Smooth muscle cell (in vitro differentiated cells): ENCODE measurements around the gene TACC2. TPM values are rescaled to one million over a fixed set of nuclear protein-coding genes. Genes with fewer than 3 reads are reported as not detected.
"Not testable (repeated sequence)": the region's sequence is repeated elsewhere in the genome, so short reads cannot be mapped to it uniquely, and the experiment has no call there.

Source experiments
- DNase-seq: peaks from one replicate; lab custom pipeline; 2025; ENCODE audit not compliant: unreplicated experiment; lab: John Stamatoyannopoulos, UW
- H2AFZ ChIP-seq: fragments of 200-600 bp; sonication (generic); 2 replicates; pipeline ENCODE4 v1.6.0; 2016; ENCODE audit warnings: antibody characterized with exemption, low read depth, mild to moderate bottlenecking
- H3F3A ChIP-seq: fragments of 200-600 bp; sonication (generic); 2 replicates; pipeline ENCODE4 v1.6.0; 2017; ENCODE audit warnings: antibody characterized with exemption, low read depth
- H3K27ac ChIP-seq: fragments of 200-600 bp; sonication (generic); 2 replicates; pipeline ENCODE4 v1.5.1; 2016; ENCODE audit warnings: low read depth, mild to moderate bottlenecking
- H3K27me3 ChIP-seq: fragments of 200-600 bp; sonication (generic); 2 replicates; pipeline ENCODE4 v1.6.1; 2016; ENCODE audit warnings: low read depth, mild to moderate bottlenecking
- H3K36me3 ChIP-seq: fragments of 200-600 bp; sonication (generic); 2 replicates; pipeline ENCODE4 v1.5.1; 2016; ENCODE audit warnings: low read depth
- H3K4me1 ChIP-seq: fragments of 200-600 bp; sonication (generic); 2 replicates; pipeline ENCODE4 v1.5.1; 2016; ENCODE audit warnings: low read depth
- H3K4me2 ChIP-seq: fragments of 200-600 bp; sonication (generic); 2 replicates; pipeline ENCODE4 v1.6.0; 2016; ENCODE audit warnings: mild to moderate bottlenecking
- H3K4me3 ChIP-seq: fragments of 200-600 bp; sonication (generic); 2 replicates; pipeline ENCODE4 v1.5.1; 2016; ENCODE audit warnings: mild to moderate bottlenecking
- H3K79me2 ChIP-seq: fragments of 200-600 bp; sonication (generic); 2 replicates; pipeline ENCODE4 v1.6.0; 2016; ENCODE audit warnings: low read depth, mild to moderate bottlenecking
- H3K9ac ChIP-seq: fragments of 200-600 bp; sonication (generic); 2 replicates; pipeline ENCODE4 v1.6.0; 2016; ENCODE audit warnings: low read depth
- H3K9me3 ChIP-seq: fragments of 200-600 bp; sonication (generic); replicated peaks from 2 replicates; pipeline ENCODE4 v1.5.1; 2016; ENCODE audit warnings: low read depth
- H4K20me1 ChIP-seq: fragments of 200-600 bp; sonication (generic); 2 replicates; pipeline ENCODE4 v1.6.0; 2016; ENCODE audit warnings: low read depth
- WGBS: methylation state at CpG from one replicate; pipeline ENCODE4 v1.1.7; 2016; ENCODE audit warnings: low lambda C conversion rate; 5-methylcytosine and 5-hydroxymethylcytosine counted together
- polyA plus RNA-seq: library from polyadenylated mRNA; unstranded; fragments of >200 nt; fragmentation: Nextera tagmentation; extraction: Ambion mirVana; gene quantifications from 2 replicates; pipeline ENCODE4 v1.2.1, GENCODE V29; 2016
- total RNA-seq: library from RNA; depleted of rRNA; stranded (reverse); fragments of >200 nt; gene quantifications from 2 replicates; pipeline ENCODE4 v1.2.3, GENCODE V29; 2014
- TF ChIP-seq, protein P1 (sequence below): fragments of 200-600 bp; sonication (generic); IDR thresholded peaks from 2 replicates; pipeline ENCODE4 v1.5.1; 2017; ENCODE audit warnings: borderline replicate concordance, mild to moderate bottlenecking, antibody characterized with exemption; ENCODE audit not compliant: insufficient read depth, poor library complexity, severe bottlenecking

Gene TACC2
- total and polyA plus RNA-seq, 2 experiments from 2014 or later: 2.8 to 7.6 TPM

DNA sequence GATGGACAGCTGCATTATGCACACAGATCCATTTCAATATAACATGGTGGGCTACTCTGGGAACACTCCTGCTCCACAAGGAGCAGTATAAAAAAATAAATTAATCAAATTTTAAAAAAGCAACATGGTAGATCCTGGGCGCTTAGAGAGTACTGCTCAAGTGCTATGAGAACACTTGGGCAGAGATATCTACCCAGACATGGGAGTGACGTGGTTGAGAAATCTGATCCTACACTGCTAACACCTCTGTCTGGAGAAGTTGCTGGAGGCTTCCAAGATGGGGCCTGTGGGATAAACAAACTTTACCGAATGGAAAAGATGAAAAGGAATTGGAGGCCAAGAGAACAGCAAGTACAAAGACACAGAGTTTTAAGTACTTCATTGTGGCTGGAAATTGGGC, 23.0 kb upstream of the TACC2 start:
- TF ChIP-seq, protein P1, sequence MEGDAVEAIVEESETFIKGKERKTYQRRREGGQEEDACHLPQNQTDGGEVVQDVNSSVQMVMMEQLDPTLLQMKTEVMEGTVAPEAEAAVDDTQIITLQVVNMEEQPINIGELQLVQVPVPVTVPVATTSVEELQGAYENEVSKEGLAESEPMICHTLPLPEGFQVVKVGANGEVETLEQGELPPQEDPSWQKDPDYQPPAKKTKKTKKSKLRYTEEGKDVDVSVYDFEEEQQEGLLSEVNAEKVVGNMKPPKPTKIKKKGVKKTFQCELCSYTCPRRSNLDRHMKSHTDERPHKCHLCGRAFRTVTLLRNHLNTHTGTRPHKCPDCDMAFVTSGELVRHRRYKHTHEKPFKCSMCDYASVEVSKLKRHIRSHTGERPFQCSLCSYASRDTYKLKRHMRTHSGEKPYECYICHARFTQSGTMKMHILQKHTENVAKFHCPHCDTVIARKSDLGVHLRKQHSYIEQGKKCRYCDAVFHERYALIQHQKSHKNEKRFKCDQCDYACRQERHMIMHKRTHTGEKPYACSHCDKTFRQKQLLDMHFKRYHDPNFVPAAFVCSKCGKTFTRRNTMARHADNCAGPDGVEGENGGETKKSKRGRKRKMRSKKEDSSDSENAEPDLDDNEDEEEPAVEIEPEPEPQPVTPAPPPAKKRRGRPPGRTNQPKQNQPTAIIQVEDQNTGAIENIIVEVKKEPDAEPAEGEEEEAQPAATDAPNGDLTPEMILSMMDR: no peak
- Histone ChIP-seq H3K4me1 (no peaks in the 10 kb centered on the region), H3K36me3 (peaks cover 9% of the 10 kb centered on the region), H3K4me3 (no peak overlapping the region), H3K79me2 (no peaks in the 10 kb centered on the region), H3K27me3 (no peaks in the 10 kb centered on the region), H3K9me3 (no peaks in the 10 kb centered on the region), H3K9ac (no peak overlapping the region), H3F3A (no peaks in the 10 kb centered on the region), H4K20me1 (no peaks in the 10 kb centered on the region), H3K27ac (no peak overlapping the region), H2AFZ (no peak overlapping the region), H3K4me2 (no peak overlapping the region)
- no peak for DNase-seq
- WGBS: 95% methylated on average over 3 of the region's 3 CpGs

DNA sequence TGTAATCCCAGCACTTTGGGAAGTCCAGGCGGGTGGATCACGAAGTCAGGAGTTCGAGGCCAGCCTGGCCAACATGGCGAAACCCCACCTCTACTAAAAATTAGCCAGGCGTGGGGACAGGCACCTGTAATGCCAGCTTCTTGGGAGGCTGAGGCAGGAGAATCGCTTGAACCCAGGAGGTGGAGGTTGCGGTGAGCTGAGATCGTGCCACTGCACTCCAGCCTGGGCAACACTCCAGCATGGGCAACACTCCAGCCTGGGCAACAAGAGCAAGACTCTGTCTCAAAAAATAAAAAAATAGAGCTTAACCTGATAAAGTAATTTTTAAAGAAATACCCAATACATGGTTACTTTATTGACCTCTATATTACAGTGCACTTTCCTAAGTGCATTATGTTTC, 19.9 kb upstream of the TACC2 start:
- not testable (repeated sequence) for H3K27me3 ChIP-seq, H3K9ac ChIP-seq, H4K20me1 ChIP-seq, H2AFZ ChIP-seq, H3K4me2 ChIP-seq, H3F3A ChIP-seq, H3K79me2 ChIP-seq, DNase-seq, H3K36me3 ChIP-seq, H3K4me3 ChIP-seq, H3K4me1 ChIP-seq, H3K9me3 ChIP-seq, H3K27ac ChIP-seq
- WGBS: 96% methylated on average over 8 of the region's 8 CpGs

DNA sequence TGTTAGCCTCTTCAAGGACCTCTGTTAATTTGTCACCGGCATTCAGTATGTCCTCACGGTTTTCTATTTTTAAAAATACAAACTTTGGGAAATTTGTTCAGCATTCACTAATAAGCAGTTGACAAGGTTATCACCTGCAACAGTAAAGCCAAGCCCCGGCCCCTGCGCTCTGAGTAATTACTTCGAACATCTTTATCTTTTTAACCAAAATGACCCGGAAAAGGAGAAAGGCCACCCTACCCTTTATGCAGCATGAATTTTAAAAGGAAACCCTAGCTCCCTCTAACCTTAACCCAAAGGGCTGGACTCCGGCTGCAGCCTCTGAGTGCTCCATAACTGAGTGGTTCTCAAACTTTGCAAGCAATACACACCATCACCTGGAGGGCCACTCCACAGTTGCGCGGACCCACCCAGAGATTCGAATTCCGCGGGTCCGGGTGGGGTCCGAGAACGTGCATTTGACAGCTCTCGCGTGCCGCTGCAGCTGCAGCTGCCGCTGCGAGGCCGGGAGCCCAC, 14.9 kb upstream of the TACC2 start:
- peak overlapping the region; percentile 92 for H3K4me3 ChIP-seq
- H3K27ac ChIP-seq: no peak overlapping the region
- no peak overlapping the region for H3K9ac ChIP-seq
- H3K4me1 ChIP-seq: peaks cover 11% of the 10 kb centered on the region
- peaks cover 7% of the 10 kb centered on the region for H4K20me1 ChIP-seq
- no peaks in the 10 kb centered on the region for H3F3A ChIP-seq
- peak overlapping the region; percentile 94 for H2AFZ ChIP-seq
- no peak for DNase-seq
- TF ChIP-seq, protein P1: no peak
- no peaks in the 10 kb centered on the region for H3K9me3 ChIP-seq
- H3K79me2 ChIP-seq: no peaks in the 10 kb centered on the region
- no peaks in the 10 kb centered on the region for H3K27me3 ChIP-seq
- H3K4me2 ChIP-seq: peak overlapping the region; percentile 90
- WGBS: 16% methylated on average over 21 of the region's 21 CpGs
- H3K36me3 ChIP-seq: no peaks in the 10 kb centered on the region

DNA sequence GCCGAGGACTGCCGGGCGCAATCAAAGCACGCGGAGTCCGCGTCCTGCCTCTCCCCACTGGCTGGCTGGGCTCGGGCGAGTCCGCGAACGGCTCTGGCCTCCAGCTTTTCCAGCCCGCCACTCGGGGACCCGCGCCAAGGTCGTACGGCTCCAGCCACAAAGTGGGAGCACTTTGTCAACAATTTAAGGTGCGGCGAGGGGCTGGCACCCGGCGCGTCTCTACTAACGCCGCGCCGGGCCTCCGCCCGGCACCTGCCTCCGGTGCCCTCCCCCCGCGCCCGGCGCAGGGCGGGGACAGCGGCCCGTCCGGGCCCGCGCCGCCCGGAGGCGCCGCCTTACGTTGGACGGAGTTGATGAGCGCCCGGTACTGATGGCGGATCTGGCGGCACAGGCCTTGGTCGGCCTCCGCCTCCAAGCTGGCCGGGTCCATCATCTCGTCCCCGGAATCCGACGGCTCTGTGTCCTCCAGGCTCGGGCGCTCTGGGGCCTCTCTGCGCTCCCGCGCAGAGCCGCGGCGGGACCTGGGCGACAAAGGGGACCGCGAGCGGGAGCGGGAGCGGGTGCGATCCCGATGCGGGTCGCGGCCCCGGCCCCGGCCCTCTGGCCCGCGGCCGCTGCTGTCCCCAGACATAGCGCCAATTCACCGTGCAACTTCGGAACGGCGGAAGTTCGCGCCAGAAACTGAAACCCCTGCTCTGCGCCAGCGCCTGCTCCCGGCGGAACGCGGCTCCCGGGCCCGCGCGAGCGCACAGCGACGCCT, 14.2 kb upstream of the TACC2 start, which contains the start of gene NSMCE4A:
Gene NSMCE4A, minus strand, starts transcription at position 683 of the 760 bp plus-strand sequence. Its CDS starts 52 bp downstream, at position 631.
- DNase-seq: peak; percentile 38
- peak within 1 kb of the TSS; percentile 94 for H2AFZ ChIP-seq
- H3K27me3 ChIP-seq: no peaks in the 10 kb centered on the region
- H3K9ac ChIP-seq: peak within 1 kb of the TSS; percentile 23
- peak within 1 kb of the TSS; percentile 92 for H3K4me3 ChIP-seq
- H4K20me1 ChIP-seq: peaks cover 7% of the 10 kb centered on the region
- no peaks in the 10 kb centered on the region for H3K79me2 ChIP-seq
- WGBS: under 1% methylated on average over 83 of the region's 101 CpGs
- H3K4me1 ChIP-seq: peaks cover 11% of the 10 kb centered on the region
- no peak within 1 kb of the TSS for H3K27ac ChIP-seq
- TF ChIP-seq, protein P1: no peak
- H3K4me2 ChIP-seq: peak within 1 kb of the TSS; percentile 90
- no peaks in the 10 kb centered on the region for H3F3A ChIP-seq
- H3K9me3 ChIP-seq: no peaks in the 10 kb centered on the region
- no peaks in the 10 kb centered on the region for H3K36me3 ChIP-seq
